Fibroblast of lung (primary cell): ENCODE data around the gene PKHD1.

ENCODE experiments used
- CTCF ChIP-seq, 2 donors: IDR thresholded peaks in 1 of 2; conservative IDR thresholded peaks in 1 of 2; 1 replicate in 1 of 2; 2 replicates in 1 of 2; pipeline ENCODE4 v1.5.1; 2011 to 2012; ENCODE audit warnings: low read length in 2 of 2, control low read depth in 1 of 2, inconsistent platforms in 1 of 2, low read depth in 1 of 2, mild to moderate bottlenecking in 1 of 2
- EZH2 ChIP-seq: IDR thresholded peaks from 2 replicates; pipeline ENCODE4 v1.5.1; 2012; ENCODE audit warnings: low read length, control low read depth, mild to moderate bottlenecking; ENCODE audit errors: missing control alignments

GRCh38 chr6:51805517-51805916 lies 281.9 kb downstream of the PKHD1 start:
- TF ChIP-seq CTCF (conservative IDR thresholded peaks at IDR 0.05 in 1 of 2, IDR thresholded peaks at IDR 0.05 in 1 of 2; ENCODE audit: low read depth in 1 of 2, low read length in 2 of 2) (no peak), EZH2 (no peak)
